Coronary artery (tissue), 2 donors: ENCODE results near the gene CD151.
A peak's percentile ranks its signal among the peaks of the same experiment; 100 is the strongest.

Source experiments
- DNase-seq: peaks from one replicate; pipeline ENCODE4 v3.0.0-alpha.2; 2017; ENCODE audit warnings: low spot score
- H3K27ac ChIP-seq, 2 donors: fragments of 200-600 bp; sonication (generic); one replicate each; pipeline ENCODE4 v1.5.1; 2016 to 2019
- H3K4me3 ChIP-seq: fragments of 200-600 bp; sonication (generic); 2 replicates; pipeline ENCODE4 v1.5.1; 2016; ENCODE audit warnings: mild to moderate bottlenecking, moderate library complexity
- TF ChIP-seq, protein P1 (sequence below): fragments of 200-600 bp; sonication (generic); IDR thresholded peaks from one replicate; pipeline ENCODE4 v1.5.1; 2019; ENCODE audit warnings: antibody characterized with exemption

CD151 gene

DNA sequence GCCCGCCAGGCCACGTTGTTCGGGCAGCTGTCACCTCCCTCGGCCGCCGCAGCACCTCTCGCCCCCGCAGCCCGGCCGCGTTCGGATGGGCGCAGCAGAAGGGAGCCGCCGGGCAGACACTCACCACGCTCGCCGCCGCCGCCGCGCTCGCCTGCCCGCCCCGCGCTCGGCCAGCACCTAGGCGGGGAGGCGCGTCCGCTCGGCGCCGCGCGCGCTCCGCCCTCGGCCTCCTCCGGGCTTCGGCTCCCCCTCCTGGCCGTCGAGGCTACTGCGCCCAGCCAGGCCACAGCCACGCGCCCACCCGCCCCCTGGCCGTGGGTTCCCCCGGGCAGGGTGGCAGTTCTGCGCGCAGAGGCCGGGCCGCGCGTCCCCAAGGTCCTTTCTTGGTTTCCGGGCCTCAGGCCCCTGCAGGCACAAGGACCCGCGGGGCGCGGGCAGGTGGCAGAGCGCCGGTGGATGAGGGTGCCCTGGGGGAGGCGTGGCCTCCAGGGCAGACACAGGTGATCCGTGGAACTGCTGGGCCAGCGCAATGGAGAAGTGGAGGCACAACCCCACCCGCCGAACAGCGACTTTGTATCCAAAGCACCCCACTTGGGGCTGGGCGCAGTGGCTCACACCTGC, 34.5 kb upstream of the CD151 start, which contains the start of gene SLC25A22:
SLC25A22 (minus strand) TSS at position 189 of the 621 bp plus-strand sequence. CDS start 3,275 bp downstream, outside the sequence.
- no peak for DNase-seq
- H3K27ac ChIP-seq = peak within 1 kb of the TSS; percentile 66 to 86
- TF ChIP-seq, protein P1, sequence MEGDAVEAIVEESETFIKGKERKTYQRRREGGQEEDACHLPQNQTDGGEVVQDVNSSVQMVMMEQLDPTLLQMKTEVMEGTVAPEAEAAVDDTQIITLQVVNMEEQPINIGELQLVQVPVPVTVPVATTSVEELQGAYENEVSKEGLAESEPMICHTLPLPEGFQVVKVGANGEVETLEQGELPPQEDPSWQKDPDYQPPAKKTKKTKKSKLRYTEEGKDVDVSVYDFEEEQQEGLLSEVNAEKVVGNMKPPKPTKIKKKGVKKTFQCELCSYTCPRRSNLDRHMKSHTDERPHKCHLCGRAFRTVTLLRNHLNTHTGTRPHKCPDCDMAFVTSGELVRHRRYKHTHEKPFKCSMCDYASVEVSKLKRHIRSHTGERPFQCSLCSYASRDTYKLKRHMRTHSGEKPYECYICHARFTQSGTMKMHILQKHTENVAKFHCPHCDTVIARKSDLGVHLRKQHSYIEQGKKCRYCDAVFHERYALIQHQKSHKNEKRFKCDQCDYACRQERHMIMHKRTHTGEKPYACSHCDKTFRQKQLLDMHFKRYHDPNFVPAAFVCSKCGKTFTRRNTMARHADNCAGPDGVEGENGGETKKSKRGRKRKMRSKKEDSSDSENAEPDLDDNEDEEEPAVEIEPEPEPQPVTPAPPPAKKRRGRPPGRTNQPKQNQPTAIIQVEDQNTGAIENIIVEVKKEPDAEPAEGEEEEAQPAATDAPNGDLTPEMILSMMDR = peak; percentile 89
- peak within 1 kb of the TSS; percentile 87 for H3K4me3 ChIP-seq

DNA sequence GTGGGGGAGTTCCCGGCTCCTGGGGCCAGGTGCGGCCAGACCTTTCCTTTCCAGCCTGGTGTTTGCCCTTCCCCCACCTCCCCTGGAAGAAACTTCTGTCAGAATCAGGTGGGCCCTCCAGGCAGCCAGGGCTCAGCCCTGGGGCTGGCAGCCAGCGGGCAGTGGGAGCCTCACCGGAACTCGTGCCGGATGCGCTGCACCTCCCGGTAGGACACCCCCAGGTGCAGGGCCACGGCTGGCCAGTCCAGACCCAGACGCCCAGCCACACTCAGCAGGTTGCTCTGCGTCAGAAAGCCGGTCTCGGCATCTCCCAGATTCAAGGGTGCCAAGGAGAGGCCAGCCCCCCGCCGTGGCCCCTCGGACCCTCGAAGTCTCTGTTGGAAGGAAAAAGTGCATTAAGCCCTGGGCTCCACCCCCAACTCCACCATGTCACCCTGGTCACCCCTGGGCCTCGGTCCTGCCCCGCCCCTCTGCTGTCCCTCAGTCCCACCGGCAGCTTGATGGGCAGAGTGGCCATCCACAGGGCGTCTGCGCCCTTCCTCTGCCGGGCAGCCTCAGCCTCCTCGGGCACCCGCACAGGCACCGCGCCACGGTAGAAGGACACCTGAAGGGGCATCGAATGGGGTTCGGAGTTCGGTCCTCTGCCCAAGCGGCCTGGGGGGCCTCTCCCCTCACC, 33.0 kb upstream of the CD151 start:
- Histone ChIP-seq H3K4me3 (no peak overlapping the region), H3K27ac (no peak overlapping the region)
- DNase-seq = no peak
- TF ChIP-seq, protein P1 = no peak

DNA sequence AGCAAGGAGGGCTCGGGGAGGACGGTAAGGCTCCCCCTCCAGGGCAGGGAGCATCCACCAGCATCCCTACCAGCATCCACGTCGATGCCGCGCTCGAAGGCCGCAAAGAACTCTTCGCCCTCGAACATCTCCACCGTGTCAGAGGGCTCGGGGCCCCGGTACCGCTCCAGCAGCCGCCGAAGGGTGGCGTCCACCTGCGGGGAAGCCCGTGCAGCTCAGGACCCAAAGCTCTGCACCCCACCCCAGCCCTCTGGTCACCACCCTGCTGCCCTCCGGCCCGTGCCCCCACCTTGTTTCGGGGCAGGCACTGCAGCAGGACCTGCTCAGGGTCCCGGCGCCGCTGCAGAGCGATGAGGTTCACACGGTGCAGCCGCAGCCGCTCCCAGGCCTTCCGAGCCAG, 32.3 kb upstream of the CD151 start:
- H3K27ac ChIP-seq = no peak overlapping the region
- TF ChIP-seq, protein P1 = no peak
- H3K4me3 ChIP-seq = no peak overlapping the region
- no peak for DNase-seq

DNA sequence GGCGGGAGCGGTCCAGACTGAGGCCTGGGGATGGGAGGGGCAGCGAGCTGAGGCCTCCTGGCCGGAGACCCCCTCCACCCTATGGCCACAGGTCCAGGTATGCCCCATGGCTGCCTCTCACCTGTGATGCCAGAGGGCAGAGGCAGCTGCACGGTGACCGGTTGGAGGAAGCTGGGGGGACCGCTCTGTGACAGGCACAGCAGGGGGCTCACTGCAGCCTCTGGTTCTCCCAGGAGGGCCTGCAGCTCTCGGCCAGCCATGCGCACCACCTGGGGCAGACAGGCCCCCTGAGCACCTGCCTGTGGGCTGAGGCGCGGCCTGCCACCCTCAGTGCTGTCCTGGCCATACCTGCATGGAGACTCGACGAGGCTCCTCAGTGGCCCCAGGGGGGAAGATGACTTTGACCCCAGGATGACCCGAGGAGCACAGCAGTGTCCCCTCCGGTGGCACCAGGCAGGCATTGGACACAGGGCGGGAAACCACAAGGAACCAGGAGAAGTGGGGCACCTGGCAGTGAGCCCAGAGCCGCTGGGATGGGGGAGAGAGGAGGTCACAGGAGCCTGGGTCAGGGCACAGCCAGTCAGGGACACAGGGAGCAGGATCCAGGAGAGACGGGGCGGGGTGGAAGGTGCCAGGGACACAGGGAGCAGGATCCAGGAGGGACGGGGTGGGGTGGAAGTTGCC, 31.5 kb upstream of the CD151 start:
- no peak overlapping the region for H3K27ac ChIP-seq
- DNase-seq = no peak
- no peak overlapping the region for H3K4me3 ChIP-seq
- TF ChIP-seq, protein P1 = no peak

DNA sequence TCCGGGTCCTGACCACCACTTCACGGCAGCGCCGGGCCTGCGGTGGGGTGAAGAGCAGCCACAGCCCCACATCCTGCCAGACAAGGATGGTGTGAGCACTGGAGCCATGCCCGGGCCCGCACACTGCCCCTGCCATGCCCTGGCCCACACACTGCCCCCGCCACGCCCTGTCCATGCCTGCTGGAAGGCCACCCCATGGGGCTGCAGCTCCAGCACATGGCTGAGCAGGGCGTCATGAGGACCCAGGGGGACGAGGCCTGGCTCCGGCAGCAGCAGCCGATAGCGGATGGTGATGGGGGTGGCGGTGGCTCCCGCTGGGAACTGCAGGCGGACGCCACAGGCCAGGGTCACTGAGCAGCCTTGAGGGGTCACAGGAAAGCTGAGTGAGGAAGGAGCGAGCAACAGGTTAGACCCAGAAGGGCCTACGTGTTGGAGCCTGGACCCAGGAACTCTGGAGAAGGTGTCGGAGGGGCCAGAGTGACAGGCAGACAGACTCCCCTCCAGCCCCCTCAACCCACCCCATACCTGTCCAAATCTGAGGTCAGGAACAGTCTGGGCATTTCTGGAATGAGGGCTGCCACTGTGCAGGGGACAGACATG, 30.6 kb upstream of the CD151 start:
- TF ChIP-seq, protein P1 = no peak
- Histone ChIP-seq H3K4me3 (no peak overlapping the region), H3K27ac (no peak overlapping the region)
- no peak for DNase-seq

DNA sequence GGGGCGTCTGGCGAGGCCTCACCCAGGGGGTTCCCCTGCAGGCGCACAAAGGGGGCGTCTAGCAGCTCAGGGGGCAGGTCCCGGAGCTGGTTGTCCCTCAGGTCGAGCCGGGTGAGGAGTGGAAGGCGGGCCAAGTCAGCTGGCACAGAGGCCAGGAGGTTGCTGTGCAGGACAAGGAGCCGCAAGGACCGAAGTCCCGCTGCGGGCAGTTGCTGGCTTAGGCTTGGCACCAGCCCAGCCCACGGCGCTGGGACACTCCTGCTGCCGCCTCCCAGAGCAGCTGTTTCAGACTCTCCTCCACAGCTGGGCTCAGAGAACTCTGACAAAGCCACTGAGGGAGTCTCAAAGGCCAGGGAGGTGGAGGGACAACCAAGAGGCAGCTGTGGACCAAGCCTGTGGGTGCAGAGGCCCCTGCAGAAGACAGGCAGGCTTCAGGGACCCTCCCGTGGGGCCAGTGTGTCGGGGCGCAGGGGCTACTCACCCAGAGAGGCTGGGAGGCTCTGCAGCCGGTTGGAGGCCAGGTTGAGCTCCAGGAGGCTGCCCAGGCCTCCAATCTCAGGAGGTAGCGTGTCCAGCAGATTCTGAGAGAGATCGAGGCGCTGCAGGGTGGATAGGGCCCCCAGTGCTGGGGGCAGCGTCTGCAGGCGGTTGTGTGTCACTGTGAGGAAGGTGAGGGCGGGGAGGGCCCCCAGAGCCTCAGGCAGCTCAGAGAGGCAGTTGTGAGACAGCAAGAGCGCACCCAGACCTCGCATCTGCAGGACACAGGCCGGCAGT, 29.9 kb upstream of the CD151 start:
- no peak for DNase-seq
- no peak overlapping the region for H3K4me3 ChIP-seq
- TF ChIP-seq, protein P1 = no peak
- no peak overlapping the region for H3K27ac ChIP-seq
